Measurements from ENCODE around the gene FEM1B.

DNA sequence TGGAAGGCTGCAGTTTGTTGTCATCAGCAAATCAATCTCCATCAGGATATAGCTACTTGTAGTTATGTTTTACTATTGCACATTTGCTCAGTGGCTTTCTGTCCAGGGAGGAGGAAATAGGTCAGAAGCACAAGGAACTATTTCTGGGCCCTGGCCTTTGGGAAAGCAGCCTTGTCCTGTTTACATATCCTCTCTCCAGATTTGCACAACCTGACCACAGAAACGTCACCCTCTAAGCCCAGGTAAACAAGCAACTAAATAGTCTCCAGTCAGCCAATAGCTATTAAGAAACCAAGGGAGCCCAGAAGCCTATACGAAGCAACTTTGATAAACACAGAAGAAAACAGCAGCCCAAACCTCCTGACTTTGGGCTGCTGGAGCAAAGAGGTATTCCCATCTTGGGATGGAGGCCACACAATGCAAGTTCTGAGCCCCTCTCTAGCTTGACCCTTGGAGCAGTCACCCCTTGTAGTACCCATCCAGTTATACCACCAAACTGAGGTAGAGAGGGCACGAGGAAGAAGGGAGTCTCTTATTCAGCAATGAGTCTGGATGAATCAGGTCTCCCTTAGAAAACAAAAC, 2.3 kb upstream of the FEM1B start:
- TF ChIP-seq, protein P1, sequence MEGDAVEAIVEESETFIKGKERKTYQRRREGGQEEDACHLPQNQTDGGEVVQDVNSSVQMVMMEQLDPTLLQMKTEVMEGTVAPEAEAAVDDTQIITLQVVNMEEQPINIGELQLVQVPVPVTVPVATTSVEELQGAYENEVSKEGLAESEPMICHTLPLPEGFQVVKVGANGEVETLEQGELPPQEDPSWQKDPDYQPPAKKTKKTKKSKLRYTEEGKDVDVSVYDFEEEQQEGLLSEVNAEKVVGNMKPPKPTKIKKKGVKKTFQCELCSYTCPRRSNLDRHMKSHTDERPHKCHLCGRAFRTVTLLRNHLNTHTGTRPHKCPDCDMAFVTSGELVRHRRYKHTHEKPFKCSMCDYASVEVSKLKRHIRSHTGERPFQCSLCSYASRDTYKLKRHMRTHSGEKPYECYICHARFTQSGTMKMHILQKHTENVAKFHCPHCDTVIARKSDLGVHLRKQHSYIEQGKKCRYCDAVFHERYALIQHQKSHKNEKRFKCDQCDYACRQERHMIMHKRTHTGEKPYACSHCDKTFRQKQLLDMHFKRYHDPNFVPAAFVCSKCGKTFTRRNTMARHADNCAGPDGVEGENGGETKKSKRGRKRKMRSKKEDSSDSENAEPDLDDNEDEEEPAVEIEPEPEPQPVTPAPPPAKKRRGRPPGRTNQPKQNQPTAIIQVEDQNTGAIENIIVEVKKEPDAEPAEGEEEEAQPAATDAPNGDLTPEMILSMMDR (IDR thresholded peaks at IDR 0.05; ENCODE audit: extremely low read depth in 1 of 2, insufficient read depth in 1 of 2, low read depth in 1 of 2, low read length in 2 of 2): no peak
- TF ChIP-seq POLR2A (IDR thresholded peaks at IDR 0.05; ENCODE audit: low read depth, low read length): no peak
- no peak for TF ChIP-seq EZH2 (IDR thresholded peaks at IDR 0.05; ENCODE audit: borderline replicate concordance, low read depth, low read length, severe bottlenecking)
- TF ChIP-seq GATA2 (IDR thresholded peaks at IDR 0.05; ENCODE audit: insufficient read depth, insufficient read length, low read depth, low read length): no peak
- TF ChIP-seq, protein P2, sequence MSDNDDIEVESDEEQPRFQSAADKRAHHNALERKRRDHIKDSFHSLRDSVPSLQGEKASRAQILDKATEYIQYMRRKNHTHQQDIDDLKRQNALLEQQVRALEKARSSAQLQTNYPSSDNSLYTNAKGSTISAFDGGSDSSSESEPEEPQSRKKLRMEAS (IDR thresholded peaks at IDR 0.05; ENCODE audit: insufficient read depth, insufficient read length): no peak
- no peak for TF ChIP-seq FOS (IDR thresholded peaks at IDR 0.05; ENCODE audit: borderline replicate concordance, insufficient read depth, low read length)
